ENCODE results near the gene GRK1. TPM values are rescaled to one million over a fixed set of nuclear protein-coding genes. Genes with fewer than 3 reads are reported as not detected.

The GRK1 gene
- total and polyA plus RNA-seq, 2 experiments from 2014 or later, result not detected

DNA sequence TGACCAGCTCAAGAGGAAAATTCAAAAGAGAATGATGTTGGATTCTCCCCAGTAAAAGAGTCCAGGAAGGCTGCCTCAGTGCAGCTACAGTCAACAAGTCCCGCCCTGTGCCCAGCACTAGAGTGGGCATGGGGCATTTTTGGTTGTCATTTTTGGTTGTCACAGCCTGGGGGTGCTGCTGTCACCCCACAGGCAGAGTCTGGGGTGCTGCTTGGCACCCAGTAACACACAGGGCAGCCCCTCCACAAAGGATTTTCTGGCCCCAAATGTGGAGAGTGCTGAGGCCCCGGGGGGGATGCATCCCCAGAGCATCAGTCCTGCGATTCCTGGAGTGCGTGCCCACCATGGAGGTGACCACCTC, 63.8 kb downstream of the GRK1 start:
- H3K27ac ChIP-seq (ENCODE audit: low read depth), result no peak overlapping the region
- H4K20me1 ChIP-seq (replicated peaks; ENCODE audit: insufficient read depth), result no peaks in the 10 kb centered on the region
- no peaks in the 10 kb centered on the region for H3K27me3 ChIP-seq (ENCODE audit: insufficient read depth)
- TF ChIP-seq, protein P1, sequence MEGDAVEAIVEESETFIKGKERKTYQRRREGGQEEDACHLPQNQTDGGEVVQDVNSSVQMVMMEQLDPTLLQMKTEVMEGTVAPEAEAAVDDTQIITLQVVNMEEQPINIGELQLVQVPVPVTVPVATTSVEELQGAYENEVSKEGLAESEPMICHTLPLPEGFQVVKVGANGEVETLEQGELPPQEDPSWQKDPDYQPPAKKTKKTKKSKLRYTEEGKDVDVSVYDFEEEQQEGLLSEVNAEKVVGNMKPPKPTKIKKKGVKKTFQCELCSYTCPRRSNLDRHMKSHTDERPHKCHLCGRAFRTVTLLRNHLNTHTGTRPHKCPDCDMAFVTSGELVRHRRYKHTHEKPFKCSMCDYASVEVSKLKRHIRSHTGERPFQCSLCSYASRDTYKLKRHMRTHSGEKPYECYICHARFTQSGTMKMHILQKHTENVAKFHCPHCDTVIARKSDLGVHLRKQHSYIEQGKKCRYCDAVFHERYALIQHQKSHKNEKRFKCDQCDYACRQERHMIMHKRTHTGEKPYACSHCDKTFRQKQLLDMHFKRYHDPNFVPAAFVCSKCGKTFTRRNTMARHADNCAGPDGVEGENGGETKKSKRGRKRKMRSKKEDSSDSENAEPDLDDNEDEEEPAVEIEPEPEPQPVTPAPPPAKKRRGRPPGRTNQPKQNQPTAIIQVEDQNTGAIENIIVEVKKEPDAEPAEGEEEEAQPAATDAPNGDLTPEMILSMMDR (conservative IDR thresholded peaks at IDR 0.05; ENCODE audit: low read depth in 2 of 2), result peak in 1 of 2 experiments; percentile 48; a peak in 2 of 4 replicates
- TF ChIP-seq, protein P2, sequence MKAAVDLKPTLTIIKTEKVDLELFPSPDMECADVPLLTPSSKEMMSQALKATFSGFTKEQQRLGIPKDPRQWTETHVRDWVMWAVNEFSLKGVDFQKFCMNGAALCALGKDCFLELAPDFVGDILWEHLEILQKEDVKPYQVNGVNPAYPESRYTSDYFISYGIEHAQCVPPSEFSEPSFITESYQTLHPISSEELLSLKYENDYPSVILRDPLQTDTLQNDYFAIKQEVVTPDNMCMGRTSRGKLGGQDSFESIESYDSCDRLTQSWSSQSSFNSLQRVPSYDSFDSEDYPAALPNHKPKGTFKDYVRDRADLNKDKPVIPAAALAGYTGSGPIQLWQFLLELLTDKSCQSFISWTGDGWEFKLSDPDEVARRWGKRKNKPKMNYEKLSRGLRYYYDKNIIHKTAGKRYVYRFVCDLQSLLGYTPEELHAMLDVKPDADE (IDR thresholded peaks at IDR 0.05), result no peak
- ATAC-seq, result peak; percentile 16; the same call in 1 of the 3 replicates
- no peak overlapping the region for H3K27ac Mint-ChIP-seq
- no peaks in the 10 kb centered on the region for H3K4me1 ChIP-seq (ENCODE audit: insufficient read depth)
- peaks cover 6% of the 10 kb centered on the region; the same call in 1 of the 3 replicates for H3K36me3 Mint-ChIP-seq (ENCODE audit: low read depth)
- H3K36me3 ChIP-seq (ENCODE audit: insufficient read depth), result no peaks in the 10 kb centered on the region
- no peak overlapping the region for H3K4me3 Mint-ChIP-seq
- no peak for DNase-seq (ENCODE audit: low spot score)
- no peak overlapping the region for H2AFZ ChIP-seq
- peaks cover 16% of the 10 kb centered on the region for H3F3A ChIP-seq (replicated peaks; ENCODE audit: low read depth)
- H3K4me1 Mint-ChIP-seq, result no peaks in the 10 kb centered on the region
- H3K9me3 Mint-ChIP-seq, result peaks cover 26% of the 10 kb centered on the region
- peaks cover 7% of the 10 kb centered on the region; the same call in 1 of the 2 replicates for H3K9me2 ChIP-seq (ENCODE audit: insufficient read depth)
- no peaks in the 10 kb centered on the region for H3K79me2 ChIP-seq (replicated peaks; ENCODE audit: insufficient read depth)
- peaks cover 22% of the 10 kb centered on the region for H3K27me3 Mint-ChIP-seq (ENCODE audit: insufficient read depth, low read depth, poor library complexity)
- no peak overlapping the region for H3K4me3 ChIP-seq
- H3K4me2 ChIP-seq, result no peak overlapping the region

DNA sequence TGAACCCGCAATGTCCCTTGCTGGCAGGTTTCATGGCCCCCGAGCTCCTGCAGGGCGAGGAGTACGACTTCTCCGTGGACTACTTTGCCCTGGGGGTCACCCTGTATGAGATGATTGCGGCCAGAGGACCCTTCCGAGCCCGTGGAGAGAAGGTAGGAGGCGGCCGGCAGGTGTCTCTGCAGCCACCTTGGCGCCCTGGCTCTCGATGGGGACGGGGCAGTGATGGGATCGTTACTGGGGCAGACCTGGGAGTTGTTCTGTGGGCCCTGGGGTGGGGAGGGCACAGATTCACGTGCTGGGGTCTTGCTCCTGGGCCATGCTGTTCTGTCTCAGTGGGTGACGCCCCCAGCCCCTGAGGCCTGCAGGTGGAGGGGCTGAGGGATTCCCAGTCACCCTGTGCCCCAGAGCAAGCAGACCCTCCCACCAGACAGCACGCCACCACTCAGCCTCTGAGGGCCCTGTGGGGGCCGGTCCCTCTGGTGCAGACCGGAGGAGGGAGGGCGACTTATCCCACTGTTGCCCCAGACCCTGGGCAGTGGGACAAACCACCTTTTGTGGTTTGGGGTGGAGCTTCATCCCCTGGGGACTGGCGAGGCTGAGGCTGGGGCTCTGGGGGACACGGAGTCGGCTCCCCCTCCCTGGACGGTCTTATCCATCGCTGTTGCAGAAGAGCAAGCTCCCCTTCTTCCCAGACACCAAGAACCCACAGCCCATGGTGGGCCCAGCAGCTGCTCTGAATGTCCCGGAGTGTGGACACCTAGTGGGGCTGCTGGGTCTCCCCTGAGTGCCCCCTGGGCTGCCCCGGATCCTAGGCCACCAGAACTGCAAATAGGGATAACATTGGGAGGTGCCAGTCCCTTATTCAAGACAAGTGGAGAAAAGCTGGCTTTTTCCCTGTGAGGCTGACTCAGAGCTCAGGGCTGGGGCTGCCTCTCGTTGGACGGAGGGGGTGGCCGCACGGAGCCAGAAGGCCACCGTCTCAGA, 64.5 kb downstream of the GRK1 start:
- DNase-seq (ENCODE audit: low spot score) (no peak), ATAC-seq (peak; percentile 39)
- no peaks in the 10 kb centered on the region for H3K4me1 Mint-ChIP-seq
- H2AFZ ChIP-seq, result no peak overlapping the region
- peaks cover 26% of the 10 kb centered on the region for H3K9me3 Mint-ChIP-seq
- no peak overlapping the region for H3K27ac Mint-ChIP-seq
- H3K27ac ChIP-seq (ENCODE audit: low read depth), result no peak overlapping the region
- no peaks in the 10 kb centered on the region for H3K27me3 ChIP-seq (ENCODE audit: insufficient read depth)
- no peak overlapping the region for H3K4me3 ChIP-seq
- no peaks in the 10 kb centered on the region for H3K36me3 ChIP-seq (ENCODE audit: insufficient read depth)
- H3K27me3 Mint-ChIP-seq (ENCODE audit: insufficient read depth, low read depth, poor library complexity), result peaks cover 22% of the 10 kb centered on the region
- peaks cover 15% of the 10 kb centered on the region for H3F3A ChIP-seq (replicated peaks; ENCODE audit: low read depth)
- no peaks in the 10 kb centered on the region for H4K20me1 ChIP-seq (replicated peaks; ENCODE audit: insufficient read depth)
- H3K9me2 ChIP-seq (ENCODE audit: insufficient read depth), result peaks cover 6% of the 10 kb centered on the region; the same call in 1 of the 2 replicates
- TF ChIP-seq, protein P2 (IDR thresholded peaks at IDR 0.05), result no peak
- TF ChIP-seq JUNB (IDR thresholded peaks at IDR 0.05; ENCODE audit: unreplicated experiment), result no peak
- TF ChIP-seq, protein P1 (conservative IDR thresholded peaks at IDR 0.05; ENCODE audit: low read depth in 2 of 2), result peak in 1 of 2 experiments; percentile 33; a peak in 2 of 4 replicates
- TF ChIP-seq POLR2AphosphoS5 (IDR thresholded peaks at IDR 0.05; ENCODE audit: low read depth), result no peak
- TF ChIP-seq CREB1 (CRISPR knock-in tag; IDR thresholded peaks at IDR 0.05; ENCODE audit: low read depth), result no peak
- peaks cover 6% of the 10 kb centered on the region; the same call in 1 of the 3 replicates for H3K36me3 Mint-ChIP-seq (ENCODE audit: low read depth)
- no peak overlapping the region for H3K4me3 Mint-ChIP-seq
- no peaks in the 10 kb centered on the region for H3K4me1 ChIP-seq (ENCODE audit: insufficient read depth)
- H3K4me2 ChIP-seq, result no peak overlapping the region
- no peaks in the 10 kb centered on the region for H3K79me2 ChIP-seq (replicated peaks; ENCODE audit: insufficient read depth)

Measured in GM23338 (cell line).